Measurements from ENCODE around the gene SPAG5.

The SPAG5 gene, protein sequence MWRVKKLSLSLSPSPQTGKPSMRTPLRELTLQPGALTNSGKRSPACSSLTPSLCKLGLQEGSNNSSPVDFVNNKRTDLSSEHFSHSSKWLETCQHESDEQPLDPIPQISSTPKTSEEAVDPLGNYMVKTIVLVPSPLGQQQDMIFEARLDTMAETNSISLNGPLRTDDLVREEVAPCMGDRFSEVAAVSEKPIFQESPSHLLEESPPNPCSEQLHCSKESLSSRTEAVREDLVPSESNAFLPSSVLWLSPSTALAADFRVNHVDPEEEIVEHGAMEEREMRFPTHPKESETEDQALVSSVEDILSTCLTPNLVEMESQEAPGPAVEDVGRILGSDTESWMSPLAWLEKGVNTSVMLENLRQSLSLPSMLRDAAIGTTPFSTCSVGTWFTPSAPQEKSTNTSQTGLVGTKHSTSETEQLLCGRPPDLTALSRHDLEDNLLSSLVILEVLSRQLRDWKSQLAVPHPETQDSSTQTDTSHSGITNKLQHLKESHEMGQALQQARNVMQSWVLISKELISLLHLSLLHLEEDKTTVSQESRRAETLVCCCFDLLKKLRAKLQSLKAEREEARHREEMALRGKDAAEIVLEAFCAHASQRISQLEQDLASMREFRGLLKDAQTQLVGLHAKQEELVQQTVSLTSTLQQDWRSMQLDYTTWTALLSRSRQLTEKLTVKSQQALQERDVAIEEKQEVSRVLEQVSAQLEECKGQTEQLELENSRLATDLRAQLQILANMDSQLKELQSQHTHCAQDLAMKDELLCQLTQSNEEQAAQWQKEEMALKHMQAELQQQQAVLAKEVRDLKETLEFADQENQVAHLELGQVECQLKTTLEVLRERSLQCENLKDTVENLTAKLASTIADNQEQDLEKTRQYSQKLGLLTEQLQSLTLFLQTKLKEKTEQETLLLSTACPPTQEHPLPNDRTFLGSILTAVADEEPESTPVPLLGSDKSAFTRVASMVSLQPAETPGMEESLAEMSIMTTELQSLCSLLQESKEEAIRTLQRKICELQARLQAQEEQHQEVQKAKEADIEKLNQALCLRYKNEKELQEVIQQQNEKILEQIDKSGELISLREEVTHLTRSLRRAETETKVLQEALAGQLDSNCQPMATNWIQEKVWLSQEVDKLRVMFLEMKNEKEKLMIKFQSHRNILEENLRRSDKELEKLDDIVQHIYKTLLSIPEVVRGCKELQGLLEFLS

DNA sequence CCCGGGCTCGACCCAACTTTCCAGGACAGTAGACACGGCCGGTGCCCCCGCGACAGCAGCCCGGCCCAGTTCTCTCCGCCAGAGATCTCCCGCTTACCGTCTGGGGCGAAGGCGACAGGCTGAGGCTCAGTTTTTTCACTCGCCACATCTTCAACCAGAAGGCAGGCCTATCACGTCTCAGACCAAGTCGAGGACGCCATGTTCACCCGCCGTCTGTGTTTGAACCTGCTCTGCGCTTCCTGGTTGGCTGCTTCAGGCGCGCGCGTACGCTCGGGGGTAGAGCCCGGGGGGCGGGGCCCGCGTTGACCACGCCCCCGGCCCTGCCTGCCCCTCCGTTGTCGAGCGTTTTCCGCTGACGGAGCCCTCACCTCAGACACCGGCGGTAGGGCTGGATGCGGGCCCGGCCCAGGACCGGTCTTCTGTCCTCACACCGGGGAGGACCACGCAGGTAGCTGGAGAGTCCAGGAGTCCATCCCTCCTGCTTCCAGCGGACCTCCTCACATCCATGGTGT lies at the start of gene SPAG5:
Gene SPAG5, minus strand, starts transcription at position 227 of the 512 bp plus-strand sequence. Its CDS starts 79 bp downstream, at position 148.
- DNase-seq: peak; percentile 70

DNA sequence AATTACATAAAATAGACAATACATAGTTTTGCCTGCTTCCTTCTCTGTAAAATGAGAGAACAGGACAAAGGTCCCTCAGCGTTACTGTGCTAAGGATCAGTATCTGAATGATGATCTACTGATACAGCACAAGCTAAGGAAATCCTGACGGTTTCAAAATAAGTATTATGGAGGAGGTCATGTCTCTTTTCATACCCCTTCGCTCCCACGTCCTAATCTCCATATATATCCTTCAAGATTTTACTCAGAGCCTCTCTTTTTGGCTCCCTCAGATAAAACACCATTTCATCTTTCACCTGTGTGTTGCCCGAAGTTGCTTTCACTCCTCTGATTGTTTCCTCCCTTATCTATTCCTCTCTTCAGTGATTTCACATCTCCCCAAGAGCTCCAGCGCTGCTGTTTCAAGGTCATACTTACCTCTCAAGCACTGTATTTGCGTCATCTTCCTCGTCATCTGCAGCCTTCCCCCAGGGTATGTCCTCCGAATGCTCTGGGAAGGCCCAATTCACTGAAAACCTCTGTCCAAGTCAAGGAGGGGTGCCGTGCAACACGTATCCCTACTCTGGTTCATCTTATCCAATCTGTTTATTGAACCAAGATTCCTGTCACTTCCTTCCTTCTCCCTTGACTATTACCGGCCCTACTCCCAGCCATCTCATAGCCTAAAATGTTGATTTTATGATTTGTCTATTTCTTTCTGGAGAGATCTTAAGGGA lies 47.4 kb upstream of the SPAG5 start:
- DNase-seq: no peak

DNA sequence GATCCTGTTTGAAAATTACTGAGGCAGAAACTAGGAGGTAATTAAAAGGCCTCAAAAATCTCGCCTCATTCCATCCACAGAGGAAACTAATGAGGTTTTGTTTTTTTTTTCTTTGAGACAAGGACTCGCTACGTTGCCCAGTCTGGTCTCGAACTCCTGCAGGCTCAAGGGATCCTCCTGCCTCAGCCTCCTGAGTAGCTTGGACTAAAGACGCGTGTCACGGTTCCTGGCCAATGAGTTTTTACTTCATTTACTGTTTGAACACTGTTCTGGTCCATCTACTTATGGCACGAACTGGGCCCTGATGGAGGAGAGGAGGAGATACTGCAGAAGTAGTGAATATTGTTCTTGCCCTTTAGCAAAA lies 46.7 kb upstream of the SPAG5 start:
- no peak for DNase-seq

DNA sequence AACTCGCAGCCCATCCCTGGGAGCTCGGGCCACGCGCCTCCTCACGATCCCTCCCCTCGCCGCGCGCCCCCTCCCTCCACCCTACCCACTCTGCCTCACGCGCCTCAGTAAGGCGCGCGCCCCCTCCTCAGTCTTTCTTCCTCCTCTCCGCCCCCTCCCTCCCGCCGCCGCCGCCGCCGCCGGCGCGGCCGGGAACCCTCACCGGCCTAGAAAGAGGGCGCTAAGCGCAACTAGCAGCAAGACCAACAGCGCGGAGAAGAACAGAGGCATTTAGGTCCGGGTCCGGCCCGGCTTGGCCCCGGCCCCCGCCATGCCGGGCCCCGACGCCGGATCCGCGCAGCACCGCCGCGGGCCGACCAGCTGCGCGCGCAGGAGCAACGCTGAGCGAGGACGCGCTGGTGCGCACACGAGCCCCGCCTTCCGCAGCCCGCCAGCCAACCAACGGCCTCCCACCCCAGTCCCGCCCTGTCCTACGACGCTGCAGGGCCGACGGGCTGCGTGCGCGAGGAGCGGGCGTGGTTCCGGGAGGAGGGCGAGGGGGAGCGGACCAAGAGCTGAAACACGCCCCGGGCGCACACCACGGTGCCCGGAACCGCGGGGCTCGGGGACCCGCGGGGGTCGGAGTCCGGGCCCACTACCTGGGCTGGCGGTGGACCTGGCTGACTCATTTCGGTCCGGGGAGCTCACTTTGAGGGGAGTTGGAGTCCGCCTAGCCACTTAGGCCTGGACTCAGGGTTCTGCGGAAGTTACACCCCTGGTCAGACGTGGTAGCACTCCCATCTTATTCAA lies 46.2 kb upstream of the SPAG5 start, which contains the start of gene BLTP2:
Gene BLTP2, minus strand, starts transcription at position 372 of the 789 bp plus-strand sequence. Its CDS starts 102 bp downstream, at position 270.
- peak; percentile 76 for DNase-seq

DNA sequence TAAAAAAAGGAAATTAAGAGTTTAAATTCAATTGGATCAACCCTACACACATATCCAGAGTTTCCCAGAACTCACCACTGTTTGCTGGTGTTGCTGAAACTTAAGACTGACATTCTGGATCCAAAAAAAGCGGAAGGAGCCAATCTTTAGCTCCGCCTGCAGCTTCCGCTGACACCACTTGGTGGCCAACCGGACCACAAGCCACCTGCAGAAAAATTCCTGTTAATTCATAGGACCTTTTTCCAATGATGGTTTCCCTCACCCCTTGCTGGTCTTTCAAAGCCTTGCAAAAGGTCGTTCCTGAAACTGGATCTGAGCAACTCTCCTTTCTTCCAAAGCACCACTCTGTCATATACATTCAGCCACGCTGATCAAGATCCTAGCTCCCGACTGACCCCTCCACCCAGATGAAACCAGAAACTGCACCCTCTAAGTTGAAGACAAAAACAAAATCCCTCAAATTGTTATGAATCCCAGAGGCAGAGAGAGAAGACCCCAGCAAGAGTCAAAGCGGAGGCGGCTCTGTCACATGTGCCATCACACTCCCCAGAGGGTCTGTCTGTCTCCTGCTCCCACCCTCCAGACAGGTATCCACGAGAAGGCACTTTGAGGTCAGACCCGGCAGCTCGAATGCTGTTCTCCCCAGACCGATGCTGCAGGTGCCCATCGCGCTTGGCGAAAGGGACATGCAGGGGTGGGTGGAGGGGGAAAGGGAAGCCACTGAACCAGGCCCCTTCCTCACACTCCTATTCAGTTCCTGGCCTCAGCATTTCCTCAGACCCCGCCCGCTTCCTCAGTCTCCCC lies 45.4 kb upstream of the SPAG5 start:
- DNase-seq: no peak

DNA sequence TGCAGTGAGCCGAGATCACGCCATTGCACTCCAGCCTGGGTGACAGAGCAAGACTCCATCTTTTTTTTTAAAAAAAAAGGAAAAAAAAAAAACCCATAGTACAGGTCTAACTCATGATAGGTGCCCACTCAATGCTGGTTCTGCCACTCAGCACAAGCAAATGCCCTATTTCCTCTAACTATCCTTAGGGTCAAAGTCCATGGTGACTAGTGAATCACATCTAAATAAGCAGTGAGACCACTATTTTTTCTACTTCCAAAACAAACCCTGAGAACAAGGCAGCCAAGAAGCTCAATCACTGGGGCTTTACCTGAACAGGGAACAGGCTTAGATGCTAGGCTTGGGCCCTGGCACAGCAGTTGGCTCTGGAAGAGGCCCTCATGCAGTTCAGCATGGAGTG lies 42.8 kb upstream of the SPAG5 start:
- no peak for DNase-seq

DNA sequence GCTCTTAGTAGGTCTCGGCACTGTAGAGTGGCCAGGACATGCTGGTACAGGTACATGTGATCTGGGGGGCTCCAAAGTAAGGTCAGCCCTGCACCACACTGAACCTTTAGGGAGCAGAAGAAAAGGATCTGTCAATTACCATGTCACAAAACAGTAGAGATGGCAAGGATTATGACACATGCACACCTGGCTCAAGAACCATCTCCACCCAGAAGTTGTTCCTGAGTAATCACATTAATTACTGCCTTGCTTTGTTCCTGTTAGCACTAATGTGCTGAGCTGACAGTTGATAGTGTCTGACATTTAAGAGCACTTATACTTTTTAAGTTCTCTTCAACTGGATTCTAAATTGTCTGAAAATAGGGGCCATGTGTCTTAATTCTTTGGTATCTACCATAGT lies 36.7 kb upstream of the SPAG5 start:
- no peak for DNase-seq

DNA sequence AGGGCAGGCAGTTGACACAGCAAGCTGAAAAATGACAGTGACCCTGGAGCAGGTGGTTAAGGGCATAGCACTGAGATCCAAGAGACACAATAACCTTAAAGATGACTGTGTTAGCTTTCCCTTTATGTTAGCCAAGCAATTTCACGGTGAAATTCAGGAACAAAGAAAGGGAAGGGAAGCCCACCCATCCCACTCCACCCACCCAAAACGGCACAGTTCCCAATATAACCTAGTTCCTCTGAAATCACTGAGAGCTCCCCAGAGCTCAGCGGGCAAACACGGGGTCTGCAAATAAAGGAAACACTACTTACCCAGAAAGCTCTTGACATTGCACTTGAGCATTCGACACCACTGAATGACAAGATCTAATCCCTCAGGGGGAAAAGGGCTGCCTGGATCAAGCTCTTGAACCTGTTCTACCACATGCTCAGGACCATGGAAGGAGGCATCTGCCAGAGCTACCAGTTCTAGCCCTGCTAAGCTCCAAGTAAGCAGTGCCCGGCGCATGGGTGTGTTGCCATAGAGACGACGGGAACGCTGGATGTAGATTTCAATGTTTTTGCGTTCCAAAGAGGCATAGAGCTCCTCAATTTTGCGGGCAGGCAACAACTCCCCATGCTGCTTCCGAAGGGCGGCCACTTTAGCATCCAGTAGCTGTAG lies 35.5 kb upstream of the SPAG5 start:
- DNase-seq: no peak

DNA sequence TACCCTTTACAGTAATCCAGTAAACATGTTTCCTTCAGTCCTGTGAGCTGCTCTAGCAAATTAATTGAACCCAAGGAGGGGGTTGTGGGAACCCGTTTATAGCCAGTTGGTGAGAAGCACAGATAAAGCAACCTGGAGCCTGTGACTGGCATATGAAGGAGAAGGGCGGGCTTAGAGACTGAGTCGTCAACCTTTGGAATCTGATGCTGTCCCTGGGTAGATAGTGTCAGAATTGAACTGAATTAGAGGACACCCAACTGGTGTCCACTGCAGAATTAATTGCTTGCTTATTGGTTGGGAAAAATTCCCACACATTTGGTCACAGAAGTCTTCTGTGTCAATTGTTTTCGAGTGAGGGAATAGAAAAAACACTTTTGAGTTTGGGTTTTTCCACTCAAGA lies 28.0 kb upstream of the SPAG5 start:
- DNase-seq: no peak

DNA sequence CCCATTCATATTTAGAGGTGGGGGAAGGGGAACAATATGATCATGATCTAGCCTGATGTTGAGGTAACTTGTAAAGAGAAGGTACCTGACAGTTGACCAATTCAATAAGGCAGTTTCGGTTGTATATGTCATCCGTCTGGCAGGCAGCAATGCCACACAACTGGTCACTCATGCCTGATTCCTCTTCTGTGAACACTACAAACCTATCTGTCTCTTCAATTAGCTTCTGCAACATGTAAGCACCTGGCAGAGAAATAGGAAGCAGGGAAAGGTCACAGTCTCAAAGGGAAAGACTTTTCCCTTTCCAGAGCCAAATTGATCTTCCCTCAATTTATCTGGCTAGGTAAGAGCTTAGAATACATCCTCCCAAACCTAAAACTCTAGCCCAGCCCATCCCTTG lies 25.3 kb upstream of the SPAG5 start:
- DNase-seq: no peak

DNA sequence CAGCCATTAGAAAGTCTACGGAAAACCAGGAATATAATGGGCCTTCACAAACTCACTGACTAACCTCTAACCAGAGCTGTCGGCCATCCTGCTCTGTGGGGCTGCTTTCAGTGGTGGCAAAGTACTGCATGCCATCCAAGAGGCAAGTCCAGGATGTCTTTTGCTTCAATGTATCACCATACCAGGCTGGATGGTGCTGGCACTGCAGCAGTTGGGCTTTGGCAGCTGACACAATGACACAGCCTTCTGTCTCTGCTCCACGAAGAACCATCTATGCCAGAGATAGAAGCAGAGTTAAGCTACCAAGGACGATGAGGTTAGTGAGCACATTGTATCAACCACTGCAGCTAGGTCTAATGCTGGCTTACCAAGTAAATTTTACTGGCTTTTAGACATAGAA lies 24.9 kb upstream of the SPAG5 start:
- DNase-seq: no peak

DNA sequence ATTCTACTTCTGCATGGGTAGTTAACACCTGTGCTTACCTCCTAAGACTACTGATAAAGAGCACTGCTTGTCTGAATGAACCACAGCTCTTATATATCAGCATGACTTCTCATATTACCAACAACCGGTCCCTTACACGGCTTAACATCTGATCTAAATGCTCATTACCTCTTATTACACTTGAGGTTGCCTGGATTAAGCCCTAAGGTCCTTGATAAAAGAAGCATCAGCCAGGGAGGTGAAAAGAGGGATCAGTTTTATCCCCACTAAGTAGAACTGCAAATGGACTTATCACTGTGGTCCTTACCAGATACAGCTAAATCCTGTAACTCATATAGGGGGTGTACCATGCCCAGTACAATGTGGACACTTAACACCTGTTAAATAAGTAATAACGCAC lies 23.4 kb upstream of the SPAG5 start:
- DNase-seq: no peak

DNA sequence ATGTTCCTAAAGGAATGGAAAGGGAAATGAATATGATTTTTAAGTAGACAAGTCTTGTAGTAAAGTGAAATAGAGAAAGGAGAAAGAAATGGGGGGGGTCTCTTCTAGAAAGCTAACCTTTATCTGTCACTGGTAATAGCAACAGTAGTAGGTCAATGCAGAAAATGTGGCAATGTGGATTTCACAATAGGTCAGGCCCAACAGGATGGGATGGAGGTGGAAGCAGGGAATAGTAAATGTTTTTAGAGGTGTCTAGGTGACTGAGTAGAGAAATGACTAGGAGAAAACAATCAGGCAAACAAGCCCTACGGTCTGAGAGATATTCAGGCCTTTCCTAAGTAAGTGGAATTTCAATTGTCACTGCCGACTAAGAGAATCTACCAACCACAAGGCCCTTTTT lies 21.2 kb upstream of the SPAG5 start:
- DNase-seq: no peak

DNA sequence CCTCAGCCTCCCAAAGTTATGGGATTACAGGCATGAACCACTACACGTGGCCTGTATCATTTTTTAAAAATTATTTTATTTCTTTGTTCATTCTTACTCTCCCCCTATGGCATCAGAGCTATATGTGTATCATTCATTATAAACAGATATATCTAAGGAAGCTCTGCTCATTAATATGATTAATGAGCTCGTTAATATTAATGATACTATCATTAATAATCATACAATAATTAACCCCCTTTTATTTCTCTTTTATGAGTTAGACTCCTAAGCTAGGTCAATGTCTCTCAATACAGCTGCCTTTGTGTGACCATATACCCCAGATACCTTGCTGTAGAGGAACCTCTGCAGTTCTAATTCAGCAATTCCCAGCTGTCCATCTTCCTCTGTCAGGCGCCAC lies 19.6 kb upstream of the SPAG5 start:
- DNase-seq: no peak

DNA sequence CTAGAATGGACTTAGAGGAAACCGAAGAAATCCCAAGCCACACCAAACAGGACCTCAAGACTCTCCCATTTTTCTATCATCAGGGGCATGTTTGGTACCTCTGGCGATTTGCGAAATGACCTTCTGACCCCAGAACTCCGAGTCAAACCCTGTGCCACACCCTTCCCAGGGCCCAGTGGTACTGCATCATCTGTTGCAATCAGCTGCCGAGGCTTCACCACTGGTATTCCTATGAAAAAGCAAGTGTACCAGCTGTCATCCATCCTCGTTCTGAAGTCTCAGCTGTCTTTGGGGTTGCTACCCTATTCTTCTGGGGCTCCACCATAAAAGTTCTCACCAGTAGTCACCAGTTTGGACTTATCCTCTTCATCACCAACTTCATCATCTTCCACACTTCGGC lies 17.5 kb upstream of the SPAG5 start:
- no peak for DNase-seq

DNA sequence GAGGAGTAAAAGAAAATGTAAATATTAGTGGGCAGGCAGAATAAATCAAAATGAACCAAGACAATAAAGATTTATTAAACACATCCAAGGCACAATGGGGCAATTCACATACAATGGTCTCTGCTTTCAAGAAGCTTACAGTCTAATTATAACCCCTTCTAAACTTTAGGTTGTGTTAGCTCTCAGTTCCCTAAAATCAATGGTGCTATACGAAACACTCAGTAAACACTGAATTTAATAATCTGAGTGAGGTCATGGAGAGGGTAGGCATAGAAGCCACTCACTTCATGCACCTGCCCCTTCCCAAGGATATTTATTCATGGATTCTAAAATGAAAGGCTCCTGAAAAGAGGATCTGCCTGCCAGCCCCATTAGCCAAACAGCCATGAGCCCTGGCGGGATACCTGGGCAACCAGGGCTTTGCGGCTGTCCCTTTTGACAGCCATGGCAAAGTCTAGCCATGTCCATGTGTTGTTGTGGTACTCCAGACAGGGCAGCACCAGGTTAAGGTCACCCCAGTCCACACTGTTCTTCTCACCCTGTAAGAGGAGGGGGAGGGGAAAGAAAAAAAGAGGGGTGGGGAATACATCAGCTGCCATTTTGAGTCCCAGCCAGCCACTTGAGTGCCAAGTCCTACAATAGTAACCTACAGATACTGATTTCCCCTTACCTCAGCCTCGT lies 16.6 kb upstream of the SPAG5 start:
- no peak for DNase-seq

DNA sequence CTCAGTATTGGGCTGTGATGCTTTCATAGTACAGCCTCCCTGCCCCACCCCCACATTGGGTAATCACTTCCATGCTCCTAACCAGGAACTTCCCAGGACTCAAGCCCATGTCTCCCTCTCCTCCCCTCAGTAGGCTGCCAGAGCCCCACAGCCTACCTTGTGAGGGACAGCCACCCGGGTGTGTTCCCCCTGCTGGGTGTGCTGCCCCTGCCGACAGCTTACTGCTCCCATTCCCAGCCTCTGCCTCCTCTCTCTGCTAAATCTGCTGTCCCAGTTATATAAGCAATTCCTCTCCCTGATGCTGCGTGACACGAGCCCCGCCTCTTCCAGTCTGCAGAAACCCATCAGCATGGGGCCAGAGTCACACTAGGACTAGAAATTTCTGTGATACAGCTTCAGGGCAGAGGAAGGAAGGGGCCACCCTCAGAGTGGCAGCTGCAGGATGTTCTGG lies 15.1 kb upstream of the SPAG5 start, which contains the start of gene RSKR:
Gene RSKR, minus strand, starts transcription at position 255 of the 451 bp plus-strand sequence. Its CDS starts 24 bp downstream, at position 231.
- DNase-seq: no peak

DNA sequence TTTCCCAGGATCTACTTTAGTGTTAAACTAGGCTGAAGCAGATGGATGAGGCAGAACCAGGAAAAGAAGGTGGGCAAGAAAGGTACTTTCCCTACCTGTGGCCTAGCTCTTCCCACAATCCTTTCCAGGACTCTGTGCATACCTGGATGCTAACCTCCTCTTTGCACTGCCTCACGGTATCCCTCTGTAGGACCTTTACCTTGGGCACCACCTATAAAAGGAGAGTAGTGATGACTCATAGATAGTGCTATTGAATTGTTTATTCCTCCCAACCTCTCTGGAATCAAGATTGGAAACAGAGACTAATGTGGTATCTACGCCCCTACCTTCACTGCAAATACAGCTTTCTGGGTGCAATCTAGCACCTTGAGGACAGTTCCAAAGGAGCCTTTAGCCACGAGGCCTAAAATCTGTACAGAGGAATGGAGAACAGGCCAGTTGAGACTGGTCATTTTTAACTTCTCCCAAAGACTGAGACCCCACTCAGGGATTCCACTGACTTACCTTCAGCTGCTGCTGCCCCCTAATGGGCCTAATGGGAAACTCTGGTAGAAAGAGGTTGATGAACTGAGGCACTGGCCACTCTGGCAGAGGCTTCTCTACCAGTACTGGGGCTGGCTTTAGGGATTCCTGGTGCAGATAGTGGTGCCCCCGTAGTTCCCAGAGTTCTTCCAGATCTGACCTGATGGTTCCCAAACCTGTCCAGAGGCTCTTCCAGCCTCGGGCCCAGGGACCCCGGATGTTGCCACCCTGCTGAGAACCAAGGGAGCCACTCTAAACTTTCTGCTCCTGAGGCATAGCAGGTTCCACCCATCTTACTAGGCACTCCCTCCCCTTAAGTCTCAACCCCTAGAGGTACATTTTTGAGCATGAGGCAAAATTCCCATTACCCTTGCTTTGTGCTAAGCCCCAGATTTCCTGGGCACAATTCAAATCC lies 14.4 kb upstream of the SPAG5 start:
- DNase-seq: no peak

Measured in GOT3 (cell line).